ENCODE measurements around the gene KAT2A.

Gene KAT2A

GRCh38 chr17:42098730-42099399 lies 22.3 kb downstream of the KAT2A start:
- TF ChIP-seq, protein P1, sequence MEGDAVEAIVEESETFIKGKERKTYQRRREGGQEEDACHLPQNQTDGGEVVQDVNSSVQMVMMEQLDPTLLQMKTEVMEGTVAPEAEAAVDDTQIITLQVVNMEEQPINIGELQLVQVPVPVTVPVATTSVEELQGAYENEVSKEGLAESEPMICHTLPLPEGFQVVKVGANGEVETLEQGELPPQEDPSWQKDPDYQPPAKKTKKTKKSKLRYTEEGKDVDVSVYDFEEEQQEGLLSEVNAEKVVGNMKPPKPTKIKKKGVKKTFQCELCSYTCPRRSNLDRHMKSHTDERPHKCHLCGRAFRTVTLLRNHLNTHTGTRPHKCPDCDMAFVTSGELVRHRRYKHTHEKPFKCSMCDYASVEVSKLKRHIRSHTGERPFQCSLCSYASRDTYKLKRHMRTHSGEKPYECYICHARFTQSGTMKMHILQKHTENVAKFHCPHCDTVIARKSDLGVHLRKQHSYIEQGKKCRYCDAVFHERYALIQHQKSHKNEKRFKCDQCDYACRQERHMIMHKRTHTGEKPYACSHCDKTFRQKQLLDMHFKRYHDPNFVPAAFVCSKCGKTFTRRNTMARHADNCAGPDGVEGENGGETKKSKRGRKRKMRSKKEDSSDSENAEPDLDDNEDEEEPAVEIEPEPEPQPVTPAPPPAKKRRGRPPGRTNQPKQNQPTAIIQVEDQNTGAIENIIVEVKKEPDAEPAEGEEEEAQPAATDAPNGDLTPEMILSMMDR (IDR thresholded peaks at IDR 0.05; ENCODE audit: borderline replicate concordance, insufficient read depth, low read depth, low read length): no peak
- no peak overlapping the region for H3K4me3 ChIP-seq (ENCODE audit: low read depth, low read length)

DNA sequence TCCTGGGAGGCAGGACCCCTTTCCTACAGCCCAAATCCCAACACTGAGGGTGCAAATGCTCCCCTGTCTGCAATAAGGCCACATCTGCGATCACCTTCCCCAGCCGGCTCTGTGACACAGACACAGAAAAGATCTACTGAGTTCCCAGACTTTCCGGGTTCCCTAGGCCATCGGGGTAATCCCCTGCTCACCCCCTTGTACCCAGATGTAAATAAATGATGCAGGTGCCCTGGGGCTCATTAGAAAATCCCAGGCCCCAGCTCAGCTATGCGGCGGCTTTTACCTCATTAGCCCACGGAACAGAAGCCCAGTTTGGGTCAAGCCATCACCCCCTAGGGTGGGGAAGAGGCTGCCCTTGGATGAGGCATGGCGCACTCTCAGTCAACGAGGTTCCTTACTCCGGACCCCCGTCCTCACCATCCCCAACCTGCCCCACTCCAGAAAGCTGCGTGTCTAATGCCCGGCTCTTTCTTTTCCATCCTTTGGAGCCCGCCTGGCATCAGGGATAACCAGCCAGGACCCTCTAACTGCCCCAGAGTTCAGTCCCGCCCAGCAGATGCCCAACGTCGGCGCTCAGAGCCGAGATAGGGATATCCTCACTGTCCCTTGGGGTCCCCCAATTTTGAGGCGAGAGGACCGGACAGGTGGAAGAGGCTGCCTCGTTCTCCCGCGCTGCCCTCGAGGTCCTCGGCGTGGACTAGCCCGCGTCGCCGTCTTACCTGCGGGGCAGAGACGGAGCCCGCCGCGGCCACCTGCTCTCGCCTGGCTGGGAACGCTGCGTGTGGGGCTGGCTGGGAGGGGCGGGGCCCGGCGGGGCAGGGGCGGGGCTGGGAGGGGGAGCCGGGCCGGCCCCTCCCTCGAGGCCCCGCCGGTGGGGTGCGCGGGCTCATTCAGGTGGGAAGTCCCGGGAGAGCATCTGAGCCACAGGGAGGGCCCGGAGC lies 23.2 kb downstream of the KAT2A start, which contains the start of gene ZNF385C:
TSS of gene ZNF385C (minus strand) at position 783 of the 941 bp plus-strand sequence. CDS start 35,417 bp downstream, outside the sequence.
- TF ChIP-seq, protein P1 (IDR thresholded peaks at IDR 0.05; ENCODE audit: borderline replicate concordance, insufficient read depth, low read depth, low read length): no peak

GRCh38 chr17:42096360-42097111 lies 24.6 kb downstream of the KAT2A start:
- TF ChIP-seq, protein P1 (IDR thresholded peaks at IDR 0.05; ENCODE audit: borderline replicate concordance, insufficient read depth, low read depth, low read length): no peak
- no peak overlapping the region for H3K4me3 ChIP-seq (ENCODE audit: low read depth, low read length)

More for the DNA sequence above, 23.2 kb downstream of the KAT2A start, which contains the start of gene ZNF385C:
- H3K4me3 ChIP-seq (ENCODE audit: low read depth, low read length): no peak within 1 kb of the TSS

GRCh38 chr17:42094375-42095069 lies 26.6 kb downstream of the KAT2A start:
- TF ChIP-seq, protein P1 (IDR thresholded peaks at IDR 0.05; ENCODE audit: borderline replicate concordance, insufficient read depth, low read depth, low read length): no peak
- H3K4me3 ChIP-seq (ENCODE audit: low read depth, low read length): no peak overlapping the region

DNA sequence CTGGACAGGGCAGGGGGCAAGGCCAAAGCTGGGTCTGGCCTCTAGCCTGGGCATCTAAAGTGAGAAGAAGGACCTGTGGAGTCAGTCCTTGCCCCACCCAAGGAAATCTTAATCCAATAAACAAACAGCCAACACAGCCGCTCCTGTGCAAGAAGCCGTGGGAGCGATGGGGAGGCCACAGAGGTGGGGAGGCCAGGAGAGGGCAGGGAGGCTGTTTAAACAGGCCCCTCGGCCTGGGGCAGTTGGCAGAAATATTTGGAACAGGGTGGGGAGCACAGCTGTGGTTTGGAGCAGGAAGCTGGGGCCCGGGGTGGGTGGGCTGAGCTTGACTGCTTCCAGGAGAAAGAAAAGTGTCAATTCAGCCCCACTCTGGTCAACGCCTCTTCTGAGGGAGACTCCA lies 28.2 kb downstream of the KAT2A start:
- TF ChIP-seq, protein P1 (IDR thresholded peaks at IDR 0.05; ENCODE audit: borderline replicate concordance, insufficient read depth, low read depth, low read length): no peak
- H3K4me3 ChIP-seq (ENCODE audit: low read depth, low read length): no peak overlapping the region
